GM08714 (cell line): ENCODE measurements around the gene SFN.

Source experiments
- H3K4me3 ChIP-seq: fragments of 200-500 bp; sonication (Bioruptor generic); 2 replicates; pipeline ENCODE4 v1.5.1; 2014; ENCODE audit warnings: mild to moderate bottlenecking, low read length, inconsistent platforms
- ZNF274 ChIP-seq: IDR thresholded peaks from 2 replicates; pipeline ENCODE4 v1.6.1; 2012; ENCODE audit warnings: mild to moderate bottlenecking, low read depth, low read length

Gene SFN

GRCh38 chr1:26907071-26907917 lies 44.3 kb downstream of the SFN start:
- no peak for TF ChIP-seq ZNF274
- no peak overlapping the region for H3K4me3 ChIP-seq

GRCh38 chr1:26909951-26910342 lies 47.0 kb downstream of the SFN start:
- H3K4me3 ChIP-seq, result no peak overlapping the region

GRCh38 chr1:26910343-26911160 lies 47.6 kb downstream of the SFN start:
- no peak overlapping the region for H3K4me3 ChIP-seq

More at GRCh38 chr1:26909951-26910342, 47.0 kb downstream of the SFN start:
- no peak for TF ChIP-seq ZNF274

GRCh38 chr1:26911399-26912146 lies 48.6 kb downstream of the SFN start:
- no peak overlapping the region for H3K4me3 ChIP-seq
- TF ChIP-seq ZNF274, result no peak

More at GRCh38 chr1:26910343-26911160, 47.6 kb downstream of the SFN start:
- no peak for TF ChIP-seq ZNF274

- TF ChIP-seq ZNF274, result no peak
- H3K4me3 ChIP-seq, result no peak overlapping the region
Observed at GRCh38 chr1:26912147-26912490, 49.2 kb downstream of the SFN start.

GRCh38 chr1:26913389-26913753 lies 50.4 kb downstream of the SFN start:
- H3K4me3 ChIP-seq, result no peak overlapping the region
- no peak for TF ChIP-seq ZNF274
